ENCODE data around the gene KCNN3.

Gene KCNN3

DNA sequence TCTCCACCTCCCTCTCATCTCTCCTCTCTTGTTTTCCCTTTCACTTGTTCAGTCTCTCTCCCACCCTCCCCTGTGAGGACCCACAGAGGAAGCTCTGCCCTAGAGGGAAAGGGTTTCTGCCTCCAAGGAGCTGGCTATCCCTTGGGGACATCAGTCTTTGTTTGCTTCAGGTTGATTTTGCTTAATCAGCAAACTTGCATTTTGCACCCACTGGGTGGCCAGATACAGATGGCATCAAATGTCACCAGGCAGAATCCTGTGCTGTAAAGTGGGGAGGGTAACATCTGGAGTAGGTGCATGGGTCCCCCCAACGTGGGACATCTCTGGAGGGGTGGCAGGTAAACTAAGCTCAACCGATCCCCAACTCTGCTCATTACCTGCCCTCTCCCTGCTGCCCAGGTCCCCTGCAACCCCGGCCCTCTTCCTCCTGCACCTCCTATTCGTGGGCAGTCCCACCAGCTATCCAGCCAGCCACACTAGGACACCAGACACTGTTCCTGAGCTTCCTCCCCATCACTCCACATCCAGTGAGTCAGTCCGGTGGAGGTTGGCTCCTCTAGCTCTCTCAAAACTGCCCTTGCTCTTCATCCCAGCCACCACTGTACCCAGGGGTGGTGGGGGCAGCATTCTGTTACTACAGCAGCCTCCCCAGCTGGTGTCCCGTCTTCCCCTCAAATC, 123.3 kb downstream of the KCNN3 start:
- DNase-seq, result no peak

DNA sequence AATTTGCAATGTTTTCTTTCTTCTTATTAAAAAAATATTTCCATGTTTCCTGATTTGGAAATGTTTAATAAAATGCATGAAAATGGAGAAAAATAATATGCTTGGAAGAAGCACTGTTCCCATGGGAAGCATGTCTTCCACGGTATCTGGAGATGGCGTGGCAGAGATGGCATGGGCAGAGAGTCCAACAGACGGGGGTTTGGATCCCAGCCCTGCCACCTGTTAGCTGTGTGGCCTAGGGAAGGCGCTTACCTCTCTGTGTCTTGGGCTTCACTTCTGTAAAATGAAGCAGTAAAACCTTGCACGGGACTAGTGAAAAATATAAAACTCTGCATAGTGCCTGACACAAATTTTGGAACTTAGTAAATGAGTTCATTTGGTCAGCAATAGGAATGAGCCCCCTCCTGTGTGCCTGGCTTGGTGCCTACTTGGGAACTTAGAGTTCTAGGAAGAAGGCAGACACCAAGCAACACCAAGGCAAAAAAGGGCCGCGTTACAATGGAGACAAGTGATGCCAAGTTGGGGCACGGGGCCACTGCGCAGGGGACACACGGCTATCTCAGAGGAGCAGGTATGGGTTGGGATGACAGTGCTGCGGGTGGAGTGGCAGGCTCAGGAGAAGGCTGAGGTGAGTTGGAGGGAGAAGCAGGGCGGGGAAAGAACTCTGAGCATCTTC, 124.2 kb downstream of the KCNN3 start:
- DNase-seq, result no peak

DNA sequence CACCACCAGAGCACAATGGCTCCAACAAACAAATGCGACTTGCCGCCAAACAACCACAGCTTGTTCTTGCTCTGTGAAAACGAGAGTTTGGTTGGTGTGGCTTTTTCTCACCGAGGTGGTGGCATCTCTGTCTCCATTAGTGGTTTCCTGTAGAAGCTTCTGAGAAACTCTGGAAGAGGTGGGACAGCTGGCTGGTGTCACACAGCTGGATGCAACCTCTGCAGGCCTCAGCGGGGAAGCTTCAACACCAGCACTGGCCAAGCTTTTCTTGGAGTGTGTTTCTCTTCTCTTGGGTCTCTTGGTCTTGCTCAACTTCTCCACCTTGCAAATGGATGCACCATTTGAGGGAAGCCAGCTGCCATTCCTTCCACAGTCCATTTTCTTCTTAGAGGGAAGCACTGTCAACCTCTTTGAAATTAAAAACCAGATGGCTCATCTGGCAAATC, 124.8 kb downstream of the KCNN3 start:
- DNase-seq, result no peak

DNA sequence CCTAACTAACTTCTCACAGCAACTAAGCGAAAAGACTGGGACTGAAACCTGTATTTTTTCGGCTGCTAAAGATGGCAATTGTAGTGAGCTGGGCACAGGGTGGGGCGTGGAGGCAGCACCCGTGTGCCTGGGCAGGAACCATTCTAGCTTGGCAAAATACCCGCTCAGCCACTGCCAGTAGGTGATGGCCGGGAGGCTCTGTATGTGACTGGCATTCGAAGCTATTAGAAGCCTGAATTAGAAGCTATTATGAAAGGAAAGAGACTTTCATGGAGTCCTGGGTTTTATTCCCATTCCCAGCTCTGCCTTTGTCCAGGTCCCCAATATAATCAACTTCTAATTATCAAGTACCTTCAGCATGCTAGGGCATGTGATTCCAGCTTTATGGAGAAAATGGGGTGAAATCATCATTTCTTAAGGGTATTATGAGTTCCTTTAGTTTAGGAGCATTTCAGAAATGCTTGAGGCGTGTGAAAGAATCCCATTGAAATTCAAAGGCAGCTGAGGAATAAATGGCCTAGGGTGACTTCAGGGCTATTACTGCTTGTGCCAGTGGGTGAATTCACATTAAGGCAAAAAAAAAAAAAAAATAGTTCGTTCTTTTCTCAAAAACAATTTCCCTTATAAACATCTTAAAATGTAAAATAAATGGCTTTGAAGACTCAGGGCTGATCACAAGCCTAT, 125.6 kb downstream of the KCNN3 start:
- no peak for DNase-seq

DNA sequence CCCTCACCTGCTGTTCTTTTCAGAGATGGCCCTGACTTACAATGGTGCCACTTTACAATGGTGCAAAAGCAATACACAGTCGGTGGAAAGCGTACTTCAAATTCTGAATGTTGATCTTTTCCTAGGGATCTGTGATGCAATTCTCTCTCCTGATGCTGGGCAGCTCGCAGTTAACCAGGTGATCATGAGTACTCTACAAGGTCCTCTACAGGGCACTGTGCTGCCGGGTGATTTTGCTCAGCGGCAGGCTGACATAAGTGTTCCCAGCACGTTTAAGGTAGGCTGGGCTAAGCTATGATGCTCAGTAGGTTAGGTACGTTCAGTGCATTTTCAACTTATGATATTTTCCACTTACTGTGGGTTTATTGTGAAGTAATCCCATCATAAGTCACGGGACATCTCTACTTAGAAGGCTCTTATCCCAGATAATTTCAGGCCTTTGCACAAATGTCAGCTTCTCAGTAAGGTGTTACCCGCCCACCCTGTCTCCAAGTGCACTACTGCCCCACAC, 126.5 kb downstream of the KCNN3 start:
- no peak for DNase-seq

DNA sequence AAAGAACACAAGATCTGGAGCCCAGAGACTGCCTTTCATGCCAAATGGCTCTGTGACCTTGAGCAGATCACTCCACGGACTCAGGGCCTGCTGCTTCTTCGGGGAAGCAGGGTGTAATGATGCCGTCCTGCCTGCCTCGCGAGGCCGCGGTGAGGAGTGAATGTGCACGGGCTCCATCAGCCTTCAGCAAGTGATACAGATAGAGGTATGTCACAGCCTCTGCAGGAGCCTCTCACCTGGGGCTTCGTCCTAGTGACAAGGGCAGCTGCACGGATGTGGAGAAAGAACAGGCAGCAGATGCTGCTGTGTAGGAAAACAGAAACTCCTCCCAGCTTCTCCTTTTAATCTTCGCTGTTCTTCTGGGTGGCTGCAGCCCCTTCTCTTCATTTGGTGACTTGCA, 127.5 kb downstream of the KCNN3 start:
- DNase-seq, result no peak

DNA sequence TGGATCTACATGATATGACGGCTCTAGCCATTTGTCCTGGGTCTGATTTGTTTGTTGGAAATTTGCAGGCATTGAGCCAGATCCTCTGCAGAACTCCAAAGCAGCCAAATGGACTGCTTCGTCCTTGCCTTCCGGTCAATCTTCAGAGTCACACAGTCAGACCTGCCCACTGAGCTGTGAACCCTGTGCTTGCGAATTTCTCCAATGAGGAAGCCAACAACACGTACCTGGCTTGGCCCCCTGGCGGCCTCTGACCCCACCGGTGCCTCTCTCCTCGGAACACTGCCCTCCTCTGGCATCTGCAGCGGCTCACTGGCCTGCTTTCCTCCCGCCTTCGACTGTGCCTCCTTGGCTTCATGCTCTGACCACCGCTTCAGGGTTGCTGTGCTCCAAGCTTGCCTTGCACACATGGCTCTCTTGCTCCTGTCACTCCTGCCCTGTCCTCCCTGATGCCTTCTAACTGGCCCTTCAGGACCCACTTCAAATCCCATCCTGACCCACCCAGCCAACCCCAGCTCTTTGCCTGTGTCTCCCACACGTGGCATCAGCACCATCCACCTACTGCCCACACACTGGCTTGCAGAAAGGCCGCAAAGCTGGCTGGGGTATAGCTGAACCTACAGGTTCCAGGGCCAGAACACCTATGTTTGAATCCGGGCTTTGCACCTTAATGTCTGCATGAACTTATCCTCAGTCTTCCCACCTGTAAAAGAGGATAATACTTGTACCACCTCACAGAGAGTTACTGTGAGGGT, 128.2 kb downstream of the KCNN3 start:
- DNase-seq, result no peak

DNA sequence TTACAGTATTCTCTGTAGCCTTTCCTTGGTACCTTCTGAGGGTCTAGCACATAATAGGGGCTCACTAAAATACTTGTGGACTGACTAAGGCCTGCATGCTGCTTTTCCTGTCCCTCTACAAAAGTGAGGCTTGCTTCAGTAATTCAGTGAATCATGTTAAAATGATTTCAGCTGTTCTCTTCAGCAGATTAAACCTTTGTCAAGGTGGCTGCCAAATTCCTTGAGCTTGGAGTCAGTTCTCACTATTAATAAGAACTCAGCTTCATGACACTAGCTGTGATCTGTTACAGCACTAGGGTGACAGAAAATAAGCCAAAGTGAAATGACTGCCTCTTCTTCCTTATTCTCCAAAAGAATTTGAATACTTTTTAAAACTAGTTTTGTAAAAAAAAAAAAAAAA, 128.8 kb downstream of the KCNN3 start:
- DNase-seq, result no peak

DNA sequence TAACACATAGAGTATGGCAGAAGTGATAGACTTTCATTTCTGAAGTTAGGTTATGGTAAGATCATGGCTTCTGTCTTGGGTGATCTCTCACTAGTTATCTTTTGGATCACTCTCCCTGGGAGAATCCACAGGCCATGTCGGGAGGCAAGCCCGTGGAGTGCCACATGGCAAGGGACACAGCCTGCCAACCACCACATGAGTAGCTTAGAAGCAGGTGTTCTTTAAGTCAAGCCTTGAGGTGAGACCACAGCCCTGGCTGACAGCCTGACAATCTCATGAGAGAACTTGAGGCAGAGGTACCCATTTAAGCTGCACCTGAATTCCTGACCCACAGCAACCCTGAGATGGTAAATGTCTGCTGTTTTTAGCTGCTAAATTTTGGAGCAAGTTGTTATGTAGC, 130.4 kb downstream of the KCNN3 start:
- DNase-seq, result no peak

DNA sequence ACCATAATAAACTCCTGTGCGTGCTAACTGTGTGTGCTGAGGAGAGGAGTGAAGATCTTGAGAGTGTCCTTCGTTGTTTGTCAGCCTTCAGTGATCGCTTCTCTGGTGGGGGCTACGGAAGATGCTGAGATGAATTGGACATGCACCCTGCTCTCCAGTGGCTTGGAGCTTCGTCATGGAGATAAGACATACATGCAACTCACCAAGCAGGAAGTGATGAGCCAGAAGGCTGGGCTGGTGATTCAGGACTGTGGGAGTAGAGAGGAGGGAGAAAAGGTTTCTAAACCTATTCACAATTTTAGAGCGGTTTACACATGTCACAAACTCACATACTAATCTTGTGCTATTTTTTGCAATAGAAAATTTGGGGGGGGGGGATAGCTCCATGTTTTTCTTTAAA, 133.2 kb downstream of the KCNN3 start:
- no peak for DNase-seq

DNA sequence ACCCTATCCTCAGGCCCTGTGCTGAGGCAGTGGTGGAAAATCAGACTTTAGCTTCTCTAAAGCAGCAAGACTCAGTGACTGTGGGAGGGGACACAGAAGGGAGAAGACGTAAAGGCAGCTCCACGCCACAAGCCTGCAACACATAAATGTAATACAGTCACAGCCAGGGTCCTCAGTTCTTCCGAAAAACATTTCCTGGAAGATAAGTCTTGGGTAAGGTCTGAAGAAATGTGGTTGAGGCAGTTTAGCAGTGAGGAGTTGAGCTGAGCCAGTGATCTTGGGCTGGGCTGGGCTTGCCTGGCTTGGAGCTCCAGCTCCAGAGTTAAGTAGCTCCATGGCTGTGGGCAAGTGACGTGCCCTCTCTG, 134.3 kb downstream of the KCNN3 start:
- DNase-seq, result no peak

DNA sequence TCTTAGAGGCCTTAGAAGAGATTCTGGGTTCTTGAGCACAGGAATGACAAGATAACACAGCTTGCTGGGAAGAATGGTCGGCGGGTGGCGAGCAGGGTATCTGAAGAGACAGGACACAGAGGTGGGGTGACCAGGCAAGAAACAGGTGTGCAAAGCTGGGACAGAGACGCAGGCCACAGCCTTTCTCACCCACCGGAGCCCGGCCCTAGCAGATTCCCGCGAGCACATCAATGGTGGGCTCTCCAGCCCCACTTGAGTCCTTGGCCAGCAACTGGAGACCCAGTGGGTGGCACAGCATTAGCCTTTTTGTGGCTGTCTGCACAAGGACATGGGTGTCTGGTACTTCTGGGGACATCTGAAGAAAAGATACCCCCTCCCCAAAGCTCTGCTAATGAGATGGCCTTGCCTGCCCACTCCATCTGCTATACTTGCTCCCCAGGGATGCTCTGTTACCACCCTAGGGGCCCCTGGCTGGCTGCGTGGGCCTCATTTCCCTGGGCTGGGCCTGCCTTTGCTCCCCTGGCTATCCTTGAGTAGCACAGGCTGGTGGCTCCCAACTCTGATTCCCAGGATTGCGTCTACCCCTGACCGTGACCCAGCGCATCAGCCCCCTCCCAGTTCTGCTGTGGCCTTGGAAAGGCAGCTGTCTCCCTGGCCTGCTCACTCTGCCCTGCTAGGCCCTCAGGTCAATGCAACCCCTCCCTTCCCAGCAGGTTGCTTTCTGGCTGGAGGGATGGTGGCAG, 134.8 kb downstream of the KCNN3 start:
- no peak for DNase-seq

DNA sequence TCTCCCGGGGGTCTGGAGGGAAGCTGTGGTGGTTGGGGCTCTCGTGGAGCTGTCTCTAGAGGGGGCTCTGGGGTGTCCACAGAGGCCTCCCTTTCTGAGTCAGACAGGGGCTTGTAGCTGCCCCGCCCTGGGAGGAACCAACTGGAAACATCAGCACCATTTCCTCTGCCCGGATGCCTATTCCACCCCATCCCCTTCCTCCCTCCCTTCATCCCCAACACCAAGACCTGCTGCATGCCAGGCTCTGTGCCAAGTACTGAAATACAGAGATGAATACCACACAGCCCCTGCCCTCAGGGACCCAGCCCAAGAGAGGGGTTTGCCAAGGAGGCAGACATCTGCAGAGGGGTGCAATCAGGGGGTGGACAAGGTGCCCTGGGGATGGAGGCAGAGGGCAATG, 136.5 kb downstream of the KCNN3 start:
- no peak for DNase-seq

DNA sequence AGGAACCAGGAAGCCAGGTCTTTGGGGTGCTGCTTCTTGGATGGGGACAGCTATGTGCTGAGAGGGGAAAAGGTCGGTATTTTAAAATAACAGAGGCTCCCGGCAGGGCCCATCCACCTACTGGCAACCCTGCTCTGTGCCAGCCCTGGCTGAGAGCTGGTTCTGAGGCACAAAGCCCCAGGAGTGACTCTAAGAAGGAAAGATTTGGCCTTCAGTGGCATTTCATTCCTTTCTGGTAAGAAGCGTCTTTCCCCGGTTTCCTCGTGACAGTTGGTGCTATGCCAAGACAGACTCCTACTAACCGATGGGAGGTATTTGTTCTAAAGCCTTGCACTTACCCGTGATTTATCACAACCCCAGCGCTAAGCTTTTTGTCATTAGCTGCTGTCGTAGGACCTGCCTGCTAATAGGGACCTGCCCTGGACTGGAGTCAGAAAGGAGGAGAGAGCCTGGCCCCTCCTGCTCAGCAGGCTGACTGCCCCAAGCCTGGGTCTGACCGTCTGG, 139.0 kb downstream of the KCNN3 start:
- DNase-seq, result no peak

DNA sequence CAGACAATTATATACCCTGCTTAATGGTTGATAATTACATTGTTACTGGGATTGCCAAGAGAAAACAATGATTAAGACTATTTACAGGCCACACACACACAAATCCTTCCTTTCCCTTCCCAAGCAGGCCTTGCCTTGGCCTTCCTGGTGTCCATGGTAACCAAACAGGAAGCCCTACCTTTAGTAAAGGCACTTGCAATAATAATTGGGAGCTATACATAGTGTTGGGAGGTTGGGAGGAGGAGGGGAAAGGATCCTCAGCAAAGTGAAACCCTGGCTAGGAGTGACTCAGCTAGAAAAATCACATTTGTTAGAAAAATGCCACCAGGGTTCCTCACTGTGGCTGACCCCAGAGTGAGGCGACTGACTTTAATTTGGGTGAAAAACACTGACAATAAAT, 139.8 kb downstream of the KCNN3 start:
- DNase-seq, result no peak

DNA sequence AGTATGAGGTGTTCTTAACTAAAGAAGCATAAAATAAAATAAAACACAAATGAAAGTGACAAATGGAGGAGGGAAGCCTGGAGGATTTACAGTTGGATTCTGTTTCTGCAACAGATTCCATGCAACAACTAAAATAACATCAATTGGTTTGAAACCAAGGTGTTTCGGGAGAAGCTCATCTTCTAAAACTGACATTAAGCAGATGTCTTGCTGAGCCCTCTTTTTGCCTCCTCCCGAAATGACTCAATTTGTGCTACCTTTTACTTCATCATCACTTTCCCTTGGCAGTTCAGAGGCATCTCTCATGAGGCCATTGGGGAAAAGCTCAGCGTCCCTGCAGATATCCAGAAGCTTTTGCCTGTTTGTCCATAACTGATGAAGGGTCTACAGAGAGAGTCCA, 140.5 kb downstream of the KCNN3 start:
- DNase-seq, result no peak

DNA sequence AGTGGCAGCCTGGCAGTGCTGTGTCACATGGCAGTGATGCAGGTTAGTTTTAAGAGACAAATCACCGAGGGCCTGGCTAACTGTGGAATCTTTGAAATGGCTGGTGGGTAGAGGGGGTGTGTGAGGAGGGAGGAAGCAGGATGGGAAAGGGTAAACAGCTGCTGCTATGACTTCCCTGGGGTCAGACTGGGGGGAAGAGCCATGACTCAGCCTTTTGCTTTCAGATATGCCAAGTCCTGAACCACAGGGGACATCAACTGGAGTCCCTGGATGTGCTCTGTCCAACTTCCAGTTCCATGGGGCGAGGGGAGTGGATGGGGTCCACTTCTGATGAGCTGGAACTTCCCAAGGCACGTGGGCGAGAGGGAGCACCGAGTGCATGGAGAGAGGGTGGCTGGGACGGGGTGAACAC, 141.0 kb downstream of the KCNN3 start:
- no peak for DNase-seq

DNA sequence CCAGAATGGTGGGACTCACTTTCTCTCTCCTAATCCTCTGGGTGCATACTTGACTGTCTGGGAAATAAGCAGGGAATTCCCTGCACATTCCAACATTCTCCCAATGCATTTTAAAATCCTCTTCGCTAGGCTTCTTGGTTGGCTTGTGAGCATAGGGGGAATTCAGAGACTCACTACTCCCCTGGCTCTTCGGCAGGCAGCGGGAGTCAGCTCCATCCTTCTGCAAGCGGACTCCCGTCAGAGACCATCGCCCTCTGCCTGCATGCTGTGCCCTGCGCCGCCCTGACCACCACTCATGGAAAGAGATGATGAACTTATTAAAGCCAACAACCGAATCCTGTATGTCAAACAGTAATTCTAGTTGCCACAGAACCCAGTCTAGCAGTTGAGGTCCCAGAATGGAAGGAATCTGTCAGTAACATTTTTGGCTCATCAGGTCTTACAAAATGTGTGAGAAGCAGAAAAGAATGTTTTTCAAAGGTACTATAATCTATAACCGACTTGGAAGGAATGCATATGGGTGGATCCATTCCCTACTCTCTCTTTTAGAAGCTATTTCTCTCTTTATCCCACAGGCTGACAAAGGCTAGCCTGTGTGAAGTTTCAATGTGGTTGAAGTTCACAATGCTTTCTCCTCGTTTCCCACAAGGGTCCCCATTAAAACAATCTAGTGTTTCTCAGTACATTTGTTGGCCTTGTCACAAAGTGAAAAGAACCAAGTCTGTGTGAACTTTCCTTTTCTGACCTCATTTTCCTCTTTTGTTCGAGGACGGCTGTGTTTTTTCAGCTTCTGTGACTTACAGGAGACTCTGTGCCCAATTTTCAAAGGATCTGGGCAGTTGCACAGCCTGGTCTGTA, 143.0 kb downstream of the KCNN3 start:
- DNase-seq, result no peak

DNA sequence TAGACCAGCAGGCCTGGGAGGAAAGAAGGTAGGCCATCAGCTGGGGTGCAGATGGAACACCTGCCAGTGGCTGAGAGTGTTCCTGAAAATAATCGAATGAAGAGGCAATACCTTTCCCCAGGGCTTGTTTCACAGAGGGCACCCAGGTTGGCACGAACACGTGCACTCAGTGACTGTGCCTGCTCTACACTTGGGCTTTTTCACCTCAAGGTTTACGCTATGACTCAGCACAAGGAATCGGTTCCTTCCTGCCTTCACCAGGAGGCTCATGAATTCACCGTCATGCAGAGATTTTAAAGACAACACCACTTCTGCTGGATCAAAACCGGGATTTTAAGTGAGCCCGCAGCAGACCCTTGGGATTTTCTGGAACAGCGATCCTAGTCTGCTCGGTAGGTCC, 143.6 kb downstream of the KCNN3 start:
- DNase-seq, result no peak

DNA sequence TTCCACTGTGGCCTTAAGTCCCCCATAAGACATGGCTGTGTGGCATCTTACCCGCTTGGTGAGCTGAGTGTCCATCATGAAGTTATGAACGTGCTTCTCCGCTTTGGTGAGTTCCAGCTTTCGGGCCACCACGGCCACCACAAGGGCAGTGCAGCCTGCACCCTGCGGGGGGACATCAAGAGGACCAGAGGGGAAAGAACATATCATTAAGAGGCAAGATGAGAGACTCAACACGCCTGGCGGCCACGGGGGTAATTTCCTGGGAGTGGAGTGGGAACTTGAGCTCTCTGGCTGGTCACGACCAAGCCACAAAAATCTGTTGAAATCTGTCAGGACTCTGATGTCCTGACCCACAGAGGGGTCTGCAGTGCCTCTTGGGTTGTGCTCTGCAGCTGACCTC, 144.2 kb downstream of the KCNN3 start:
- no peak for DNase-seq

Measured in T-helper 9 cell (primary cell).